ENCODE data around the gene STARD5. TPM values are rescaled to one million over a fixed set of nuclear protein-coding genes. Genes with fewer than 3 reads are reported as not detected.
"Not testable (repeated sequence)": the region's sequence is repeated elsewhere in the genome, so short reads cannot be mapped to it uniquely, and the experiment has no call there.

The STARD5 gene
- total and polyA plus RNA-seq, 9 of the 15 experiments (the other 6 are each of a cell fraction or from before 2014, with no cell fraction given): 1.7 to 5.7 (median 2.2) TPM

GRCh38 chr15:81349271-81349670 lies 25.3 kb upstream of the STARD5 start:
- ChIA-PET POLR2A (no interaction called here), CTCF (ENCODE audit: low intra/inter-chr PET ratio) (interaction anchor here (1.0 kb wide), 1 partner anchor 18 kb away, joined by 3 read pairs; no protein-coding TSS in a partner anchor)
- H3K9me3 ChIP-seq (replicated peaks; ENCODE audit: control insufficient read depth, insufficient read depth, low read depth, low read length): no peaks in the 10 kb centered on the region
- 0% methylated on average over 3 of the region's 3 CpGs for whole genome bisulfite sequencing (ENCODE audit: insufficient coverage, low coverage, missing lambda C conversion rate)
- DNase-seq (ENCODE audit: extremely low read depth in 1 of 4, low spot score in 3 of 4) (no peak), ATAC-seq (no peak), FAIRE-seq (no peak)
- no peak overlapping the region for H3K4me3 ChIP-seq
- BruUV-seq (replicated peaks): no TSS peak
- no peaks in the 10 kb centered on the region for H3K9me1 ChIP-seq (ENCODE audit: control insufficient read depth, insufficient read depth, low read length)
- no peaks in the 10 kb centered on the region; the same call in 1 of the 2 replicates for H4K20me1 ChIP-seq (replicated peaks; ENCODE audit: control insufficient read depth, insufficient read depth, low read length)
- no peaks in the 10 kb centered on the region for H3K79me2 ChIP-seq (ENCODE audit: control insufficient read depth, insufficient read depth, low read length)
- intact Hi-C loops (cut with micrococcal nuclease) (no loop called here), in situ Hi-C loops (cut with MboI) (no loop called here)
- H3K27me3 ChIP-seq (ENCODE audit: control insufficient read depth in 2 of 2, insufficient read depth in 2 of 2, low read length in 2 of 2): peaks cover 0 to 30% of the 10 kb centered on the region in 2 experiments; a peak in 4 of 5 replicates
- TF ChIP-seq ZNF217 (CRISPR knock-in tag; IDR thresholded peaks at IDR 0.05) (no peak), CCAR2 (IDR thresholded peaks at IDR 0.05; ENCODE audit: low read depth, low read length) (no peak), PURB (CRISPR knock-in tag; IDR thresholded peaks at IDR 0.05; ENCODE audit: low read depth) (no peak), MAFK (IDR thresholded peaks at IDR 0.05; ENCODE audit: low read length) (no peak), ZNF12 (CRISPR knock-in tag; IDR thresholded peaks at IDR 0.05) (no peak), NR2C1 (IDR thresholded peaks at IDR 0.05) (no peak), NR2C1 (tag; IDR thresholded peaks at IDR 0.05) (no peak), RFX1 (IDR thresholded peaks at IDR 0.05) (no peak), JUND (IDR thresholded peaks at IDR 0.05; ENCODE audit: borderline replicate concordance, low read depth, low read length) (no peak), JUND (tag; IDR thresholded peaks at IDR 0.05; ENCODE audit: borderline replicate concordance, low read depth, low read length) (no peak), SRSF3 (IDR thresholded peaks at IDR 0.05; ENCODE audit: insufficient read depth, low read length) (no peak), FOXO4 (CRISPR knock-in tag; IDR thresholded peaks at IDR 0.05) (no peak), HMG20B (CRISPR knock-in tag; IDR thresholded peaks at IDR 0.05) (no peak)
- H3K36me3 ChIP-seq (ENCODE audit: control insufficient read depth, insufficient read depth, low read length): no peaks in the 10 kb centered on the region
- H3K4me1 ChIP-seq (replicated peaks in 1 of 2; ENCODE audit: control insufficient read depth in 2 of 2, insufficient read depth in 2 of 2, low read length in 2 of 2): no peaks in the 10 kb centered on the region
- H3K27ac ChIP-seq (ENCODE audit: extremely low read depth, low read depth, low read length): no peak overlapping the region
- no peak overlapping the region for H3K9ac ChIP-seq (ENCODE audit: insufficient read depth in 1 of 2, low read depth in 2 of 2, low read length in 2 of 2)
- H2AFZ ChIP-seq (ENCODE audit: low read depth, low read length): no peak overlapping the region
- no peak overlapping the region for H3K4me2 ChIP-seq (ENCODE audit: insufficient read depth, low read length)

DNA sequence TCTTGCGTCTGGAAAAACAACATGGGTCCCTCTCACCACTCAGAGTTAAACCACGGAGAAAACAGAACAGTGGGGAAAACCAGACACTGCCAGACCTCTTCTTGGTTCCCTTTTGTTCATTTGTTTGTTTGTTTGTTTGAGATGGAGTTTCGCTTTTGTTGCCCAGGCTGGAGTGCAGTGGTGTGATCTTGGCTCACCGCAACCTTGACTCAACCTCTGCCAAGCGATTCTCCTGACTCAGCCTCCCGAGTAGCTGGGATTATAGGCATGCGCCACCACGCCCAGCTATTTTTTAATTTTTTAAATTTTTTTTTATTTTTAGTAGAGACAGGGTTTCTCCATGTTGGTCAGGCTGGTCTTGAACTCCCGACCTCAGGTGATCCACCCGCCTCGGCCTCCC lies 24.8 kb upstream of the STARD5 start:
- H3K27me3 ChIP-seq (ENCODE audit: control insufficient read depth in 2 of 2, insufficient read depth in 2 of 2, low read length in 2 of 2): peaks cover 1 to 28% of the 10 kb centered on the region in 2 experiments; a peak in 4 of 5 replicates
- H3K9ac ChIP-seq (ENCODE audit: insufficient read depth in 1 of 2, low read depth in 2 of 2, low read length in 2 of 2); intact Hi-C loops (cut with micrococcal nuclease); BruUV-seq (replicated peaks); H4K20me1 ChIP-seq (replicated peaks; ENCODE audit: control insufficient read depth, insufficient read depth, low read length); H3K27ac ChIP-seq (ENCODE audit: extremely low read depth, low read depth, low read length); H3K36me3 ChIP-seq (ENCODE audit: control insufficient read depth, insufficient read depth, low read length); in situ Hi-C loops (cut with MboI); H3K4me1 ChIP-seq (replicated peaks in 1 of 2; ENCODE audit: control insufficient read depth in 2 of 2, insufficient read depth in 2 of 2, low read length in 2 of 2); H3K9me3 ChIP-seq (replicated peaks; ENCODE audit: control insufficient read depth, insufficient read depth, low read depth, low read length); H3K79me2 ChIP-seq (ENCODE audit: control insufficient read depth, insufficient read depth, low read length); DNase-seq (ENCODE audit: extremely low read depth in 1 of 4, low spot score in 3 of 4); H2AFZ ChIP-seq (ENCODE audit: low read depth, low read length); CTCF ChIA-PET (ENCODE audit: low intra/inter-chr PET ratio); FAIRE-seq; H3K4me2 ChIP-seq (ENCODE audit: insufficient read depth, low read length); POLR2A ChIA-PET; ATAC-seq; H3K4me3 ChIP-seq; H3K9me1 ChIP-seq (ENCODE audit: control insufficient read depth, insufficient read depth, low read length): not testable (repeated sequence)
- 8% methylated on average over 10 of the region's 11 CpGs for WGBS (ENCODE audit: insufficient coverage, low coverage, missing lambda C conversion rate)
